HG02763 (cell line): ENCODE measurements around the gene CSNK1G2.

ENCODE experiments used
- ATAC-seq: cut with Tn5 transposase; IDR thresholded peaks from one replicate; pipeline ENCODE4 v1.9.1; 2021; ENCODE audit warnings: mild to moderate bottlenecking, moderate library complexity; ENCODE audit not compliant: unreplicated experiment

CSNK1G2 gene

GRCh38 chr19:1917926-1918325 lies 23.0 kb upstream of the CSNK1G2 start:
- ATAC-seq, result no peak

GRCh38 chr19:1918975-1919374 lies 22.0 kb upstream of the CSNK1G2 start:
- no peak for ATAC-seq

DNA sequence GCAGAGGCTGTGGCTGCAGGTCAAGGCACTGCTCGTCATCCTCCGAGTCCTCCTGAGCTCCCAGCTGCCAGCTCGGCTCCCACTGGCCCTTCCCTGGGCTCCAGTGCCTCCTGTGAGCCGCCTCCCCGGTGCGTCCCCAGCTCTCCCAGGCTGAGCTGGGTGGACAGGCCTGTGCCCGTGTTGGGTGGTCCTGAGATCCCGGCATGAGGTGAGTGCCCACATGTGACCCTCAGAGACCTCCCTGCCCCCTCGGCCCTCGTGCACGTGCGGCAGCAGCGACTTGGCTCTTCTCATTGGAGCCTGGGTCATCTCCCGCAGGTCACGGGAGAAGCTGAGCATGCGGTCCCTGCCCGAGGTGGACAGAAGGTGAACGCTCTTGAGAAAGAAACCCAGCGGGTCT lies 20.3 kb upstream of the CSNK1G2 start:
- no peak for ATAC-seq

DNA sequence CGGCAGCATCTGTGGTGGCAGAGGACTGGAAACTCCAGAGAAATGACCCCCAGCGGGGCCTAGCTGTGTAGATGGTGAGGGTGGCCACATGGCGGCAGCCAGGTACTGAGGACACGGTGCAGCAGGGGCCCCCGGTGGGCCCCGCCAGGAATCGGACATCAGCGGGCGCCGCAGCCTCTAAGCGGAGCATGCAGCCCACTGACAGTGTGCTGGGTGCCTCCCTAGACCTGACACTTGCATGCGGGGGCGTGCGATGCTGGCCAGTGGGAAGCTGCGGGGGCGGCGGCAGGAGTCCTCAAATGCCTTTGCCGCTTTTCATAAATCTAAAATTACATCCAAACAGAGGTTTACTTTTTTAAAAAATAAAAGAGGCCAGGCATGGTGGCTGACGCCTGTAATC lies 19.6 kb upstream of the CSNK1G2 start:
- ATAC-seq, result no peak

DNA sequence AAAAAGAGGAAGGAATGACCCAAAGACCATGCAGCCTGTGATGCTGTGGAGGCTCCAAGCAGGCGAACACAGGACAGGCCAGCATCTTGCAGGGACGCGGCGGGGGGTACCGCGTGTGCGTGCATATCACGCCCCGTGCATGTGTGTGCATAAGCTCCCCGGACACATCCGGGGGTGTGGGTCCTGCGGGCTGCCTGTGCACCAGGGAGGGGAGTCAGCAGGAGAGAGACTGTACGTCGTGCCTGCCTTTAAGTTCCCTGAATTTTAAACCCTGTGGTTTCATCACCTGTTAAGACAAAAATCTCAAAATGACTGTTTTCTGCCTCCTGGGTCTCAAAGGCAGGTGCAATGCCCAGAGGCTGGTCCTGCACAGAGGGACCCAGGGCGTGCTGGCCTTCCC lies 19.1 kb upstream of the CSNK1G2 start:
- ATAC-seq, result no peak

DNA sequence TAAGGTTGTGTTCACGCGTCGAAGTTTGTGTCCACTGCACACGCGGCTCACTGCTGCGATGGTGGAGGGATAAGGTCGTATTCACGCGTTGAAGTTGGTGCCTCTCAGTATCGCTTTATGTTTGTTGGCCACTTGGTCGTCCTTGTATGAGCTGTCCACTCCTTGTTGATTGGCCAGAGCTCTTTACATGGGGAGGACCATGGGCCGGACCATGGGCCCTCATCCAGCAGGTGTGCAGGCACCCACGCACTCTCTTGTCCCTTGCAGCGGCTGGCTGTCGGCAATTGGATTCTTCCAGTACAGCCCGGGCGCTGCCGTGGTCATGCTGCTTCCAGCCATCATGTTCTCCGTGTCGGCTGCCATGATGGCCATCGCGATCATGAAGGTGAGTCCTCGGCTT lies 18.2 kb upstream of the CSNK1G2 start:
- ATAC-seq, result no peak

GRCh38 chr19:1923319-1923718 lies 17.7 kb upstream of the CSNK1G2 start:
- ATAC-seq, result no peak

- ATAC-seq, result no peak
These were observed 16.5 kb upstream of the CSNK1G2 start for GRCh38 chr19:1924320-1924961.

GRCh38 chr19:1925544-1925943 lies 15.4 kb upstream of the CSNK1G2 start:
- ATAC-seq, result no peak

- no peak for ATAC-seq
These were observed 11.8 kb upstream of the CSNK1G2 start for GRCh38 chr19:1929021-1929742.

DNA sequence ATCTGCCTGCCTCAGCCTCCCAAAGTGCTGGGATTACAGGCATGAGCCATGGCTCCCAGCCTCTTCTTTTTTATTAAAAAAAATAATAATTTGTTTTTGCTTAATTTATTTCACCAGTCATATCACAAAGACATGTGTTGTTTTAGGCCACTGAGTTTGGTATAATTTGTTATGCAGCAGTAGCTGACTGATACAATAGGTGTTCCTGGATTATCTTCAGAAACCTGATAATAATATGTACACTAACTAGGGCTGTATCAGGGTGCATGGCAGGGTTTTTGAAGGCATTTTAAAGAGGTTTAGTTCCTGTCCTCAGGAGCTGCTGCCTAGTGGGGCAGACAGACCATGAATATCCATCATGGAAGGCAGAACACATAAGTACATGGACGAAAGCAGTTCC lies 9.5 kb upstream of the CSNK1G2 start:
- no peak for ATAC-seq

- ATAC-seq, result no peak
These were observed 8.6 kb upstream of the CSNK1G2 start for GRCh38 chr19:1932395-1932794.

DNA sequence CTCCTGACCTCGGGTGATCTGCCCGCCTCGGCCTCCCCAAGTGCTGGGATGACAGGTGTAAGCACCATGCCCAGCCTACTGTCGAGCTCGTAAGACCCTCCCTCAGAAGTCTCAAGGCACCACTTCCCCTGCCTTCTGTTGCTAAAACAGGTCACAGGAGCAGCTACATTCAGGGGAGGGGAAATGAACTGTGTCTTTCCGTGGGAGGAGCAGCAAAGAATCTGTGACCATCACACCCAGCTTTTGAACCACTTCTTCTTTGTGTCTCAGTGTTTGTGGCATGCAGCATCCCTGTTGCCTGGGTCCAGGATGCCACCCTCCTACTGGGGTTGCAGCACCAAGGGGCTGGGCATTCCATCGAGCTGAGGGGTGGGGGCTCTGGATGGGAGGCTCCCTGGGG lies 7.7 kb upstream of the CSNK1G2 start:
- no peak for ATAC-seq

- ATAC-seq, result no peak
These were observed 7.0 kb upstream of the CSNK1G2 start for GRCh38 chr19:1933942-1934341.

DNA sequence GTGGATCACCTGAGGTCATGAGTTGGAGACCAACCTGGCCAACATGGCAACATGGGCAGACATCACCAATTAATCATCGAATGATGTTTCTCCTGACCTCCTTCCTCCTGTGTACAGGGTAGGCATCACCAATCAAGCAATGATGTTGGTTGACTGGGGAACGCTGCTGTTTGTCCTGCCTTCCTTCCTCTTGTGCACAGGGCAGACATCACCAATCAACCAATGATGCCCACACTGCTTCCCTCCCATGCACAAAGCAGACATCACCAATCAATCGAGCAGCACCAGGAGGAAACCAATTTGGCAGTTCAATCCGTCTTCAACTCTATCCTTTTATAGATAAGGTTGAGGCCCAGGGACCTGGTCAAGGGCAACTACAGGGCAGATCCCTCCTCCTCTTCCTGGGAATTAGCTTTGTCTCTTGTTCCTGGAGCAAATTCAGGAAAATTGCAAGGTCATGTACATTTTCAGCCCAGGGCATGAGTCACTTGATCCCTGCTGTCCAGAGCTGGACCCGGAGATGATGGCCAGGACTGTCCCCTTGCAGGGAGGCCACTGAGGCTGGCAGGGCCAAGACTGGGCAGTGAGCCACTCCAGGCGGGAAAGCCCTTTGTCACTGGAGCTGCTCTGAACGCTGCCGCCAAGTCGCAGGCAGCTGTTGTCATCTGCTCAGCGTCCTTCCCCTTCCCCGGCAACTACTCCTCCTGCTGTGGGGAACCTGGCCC lies 5.3 kb upstream of the CSNK1G2 start:
- ATAC-seq, result no peak

DNA sequence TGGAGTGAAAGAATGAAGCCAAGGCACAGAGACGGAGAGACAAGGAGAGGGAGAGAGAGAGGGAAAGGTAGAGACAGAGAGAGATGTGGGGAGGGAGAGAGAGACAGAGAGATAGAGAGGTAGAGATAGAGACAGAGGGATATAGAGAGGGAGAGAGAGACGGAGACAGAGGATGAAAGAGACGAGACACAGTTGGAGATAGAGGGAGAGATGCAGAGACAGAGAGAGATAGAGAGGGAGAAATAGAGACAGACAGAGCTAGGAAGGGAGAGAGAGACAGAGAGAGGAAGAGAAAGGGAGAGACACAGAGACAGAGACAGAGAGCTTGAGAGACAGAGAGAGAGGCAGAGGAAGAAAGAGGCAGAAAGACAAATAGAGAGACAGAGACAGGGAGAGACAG lies 4.5 kb upstream of the CSNK1G2 start:
- no peak for ATAC-seq

- no peak for ATAC-seq
These were observed 3.9 kb upstream of the CSNK1G2 start for GRCh38 chr19:1936916-1937610.

DNA sequence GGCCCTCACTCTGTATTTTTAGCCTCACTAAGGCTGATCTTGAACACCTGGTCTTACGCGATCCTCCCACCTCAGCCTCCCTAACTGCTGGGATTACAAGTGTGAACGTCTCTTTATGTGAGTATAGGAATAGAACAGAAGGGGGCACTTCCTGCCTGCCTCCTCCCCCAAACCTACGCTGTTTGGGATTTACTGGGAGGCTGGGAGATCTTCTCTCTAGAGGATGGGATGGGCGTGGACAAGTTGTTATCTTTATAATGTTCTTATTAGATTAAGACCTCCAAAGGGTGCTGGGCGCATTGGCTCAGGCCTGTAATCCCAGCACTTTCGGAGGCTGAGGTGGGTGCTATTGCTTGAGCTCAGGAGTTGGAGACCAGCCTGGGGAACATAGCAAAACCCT lies 2.9 kb upstream of the CSNK1G2 start:
- ATAC-seq, result no peak

DNA sequence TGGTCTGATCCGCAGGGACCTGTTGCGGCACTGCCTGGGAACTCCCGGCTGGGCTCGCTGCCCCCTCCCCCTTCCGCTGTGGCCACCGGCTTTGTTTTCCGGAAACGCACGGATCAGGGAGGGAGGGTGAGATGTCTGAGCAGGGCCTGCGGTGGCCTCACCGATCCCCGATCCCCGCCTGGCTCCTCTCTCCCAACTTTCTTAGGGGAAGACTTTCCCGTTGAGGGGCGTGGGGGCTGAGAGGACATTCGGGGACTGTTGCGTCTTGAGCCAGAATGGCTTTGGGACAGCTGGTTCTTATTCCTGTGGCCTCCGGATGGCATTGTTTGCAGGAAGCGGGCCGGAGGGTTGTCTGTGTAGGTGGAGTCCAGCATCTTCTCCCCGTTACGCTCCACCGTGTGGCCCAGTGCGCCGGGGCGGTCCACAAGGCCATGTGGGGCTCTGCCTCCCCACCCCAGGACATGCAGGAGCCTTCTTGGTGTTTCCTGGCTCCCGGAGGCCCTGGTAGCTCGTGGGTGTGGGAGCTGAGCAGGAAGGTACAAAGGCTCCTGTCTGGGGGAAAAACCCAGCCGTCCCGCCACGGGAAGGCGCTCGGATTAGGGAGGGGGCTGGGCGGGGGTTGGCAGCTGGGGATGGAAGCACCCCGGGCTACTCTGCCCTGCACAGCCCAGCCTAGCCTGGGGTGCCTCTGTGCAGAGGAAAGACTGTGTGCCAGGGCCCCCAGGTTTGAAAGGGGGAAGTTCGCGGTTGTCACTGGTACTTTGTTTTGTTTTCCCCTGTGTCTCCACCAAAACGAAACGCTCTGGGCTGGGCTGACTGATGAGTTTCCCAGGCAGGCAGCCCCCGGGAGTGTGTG lies 1.3 kb downstream of the CSNK1G2 start:
- ATAC-seq, result no peak

- ATAC-seq, result no peak
These were observed 2.1 kb downstream of the CSNK1G2 start for GRCh38 chr19:1942934-1943555.
